ENCODE measurements around the gene ZNF691. TPM values are rescaled to one million over a fixed set of nuclear protein-coding genes. Genes with fewer than 3 reads are reported as not detected.
"Not testable (repeated sequence)": the region's sequence is repeated elsewhere in the genome, so short reads cannot be mapped to it uniquely, and the experiment has no call there.

Gene ZNF691
- total RNA-seq, 1 donor from 2014 or later = 10.6 TPM

- DNase-seq (ENCODE audit: low spot score) = no peak
These were observed 13.7 kb upstream of the ZNF691 start for GRCh38 chr1:42832641-42833240.

DNA sequence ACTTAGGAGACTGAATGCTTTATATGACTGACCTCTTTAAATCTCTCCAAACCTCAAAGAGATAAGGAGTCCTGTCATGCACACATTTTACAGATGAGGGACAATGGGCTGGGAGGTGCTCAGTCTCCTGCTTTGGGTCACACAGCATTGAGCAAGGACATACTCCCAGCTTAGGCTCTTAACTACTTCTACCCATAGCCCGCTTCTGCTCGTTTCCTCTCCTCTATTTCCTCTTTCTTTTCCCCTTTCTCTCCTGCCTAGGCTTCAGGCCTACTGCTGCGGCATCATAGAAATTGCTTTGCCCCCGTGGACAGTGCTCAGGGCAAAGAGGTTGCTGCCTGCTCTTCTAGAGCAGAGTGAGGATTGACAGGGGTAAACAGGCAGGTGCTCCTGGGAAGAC lies 12.4 kb upstream of the ZNF691 start:
- DNase-seq (ENCODE audit: low spot score) = no peak

GRCh38 chr1:42834803-42835202 lies 11.6 kb upstream of the ZNF691 start:
- DNase-seq (ENCODE audit: low spot score) = no peak

DNA sequence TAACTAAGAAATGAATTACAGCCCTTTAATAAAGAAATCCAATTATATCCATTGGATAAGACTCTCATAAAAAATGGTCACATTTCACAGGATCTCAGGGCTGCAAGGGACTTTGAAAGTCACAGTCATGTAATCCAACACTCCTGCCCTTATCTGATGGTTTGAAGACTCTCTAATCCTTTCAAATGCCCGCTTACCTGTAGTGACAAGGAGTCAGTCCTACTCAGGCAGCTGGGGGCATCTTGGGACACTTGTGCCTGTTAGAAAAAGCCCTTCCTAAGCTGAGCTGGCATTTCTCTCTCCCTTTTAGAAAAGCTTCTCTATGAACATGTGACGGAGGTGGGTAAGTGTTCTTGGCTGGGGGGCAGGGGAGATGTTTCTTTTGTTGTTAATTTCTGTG lies 11.0 kb upstream of the ZNF691 start:
- no peak for DNase-seq (ENCODE audit: low spot score)

GRCh38 chr1:42837709-42838108 lies 8.7 kb upstream of the ZNF691 start:
- no peak for DNase-seq (ENCODE audit: low spot score)

DNA sequence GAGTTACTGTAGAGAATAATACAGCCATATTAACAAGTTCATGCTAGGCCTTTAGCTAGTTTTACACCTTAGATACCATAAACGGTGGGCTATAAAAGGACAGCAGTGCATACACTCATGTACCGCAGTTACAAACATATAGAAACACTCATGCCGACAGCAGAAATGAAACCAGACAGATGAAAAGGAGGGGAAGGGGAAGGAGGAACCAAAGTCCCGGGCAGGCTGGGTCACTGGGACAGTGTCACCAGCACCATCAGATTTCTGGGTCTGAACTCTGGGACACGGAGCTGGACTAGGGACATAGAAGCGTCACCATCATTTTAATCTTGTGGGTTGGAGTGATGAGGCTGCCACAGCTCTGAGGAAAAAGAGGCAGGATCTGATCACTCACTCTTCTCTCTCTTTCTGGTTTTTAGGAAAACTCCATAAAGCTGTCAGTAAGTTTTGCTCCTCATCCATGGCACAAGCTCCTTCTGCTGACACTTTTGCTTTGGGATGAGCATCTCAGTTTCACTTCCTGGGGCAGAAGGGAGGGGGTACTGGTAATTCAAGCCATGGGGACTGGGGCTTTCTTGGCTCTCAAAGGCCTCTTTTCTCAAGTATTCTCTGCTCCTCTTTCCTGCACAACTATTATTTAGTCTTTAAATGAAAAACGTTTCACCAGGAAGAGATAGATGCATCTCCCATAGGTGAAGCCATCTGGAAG lies 7.8 kb upstream of the ZNF691 start:
- no peak for DNase-seq (ENCODE audit: low spot score)

- no peak for DNase-seq (ENCODE audit: low spot score)
These were observed 5.4 kb upstream of the ZNF691 start for GRCh38 chr1:42841010-42841409.

GRCh38 chr1:42841440-42842147 lies 4.8 kb upstream of the ZNF691 start:
- no peak for DNase-seq (ENCODE audit: low spot score)

DNA sequence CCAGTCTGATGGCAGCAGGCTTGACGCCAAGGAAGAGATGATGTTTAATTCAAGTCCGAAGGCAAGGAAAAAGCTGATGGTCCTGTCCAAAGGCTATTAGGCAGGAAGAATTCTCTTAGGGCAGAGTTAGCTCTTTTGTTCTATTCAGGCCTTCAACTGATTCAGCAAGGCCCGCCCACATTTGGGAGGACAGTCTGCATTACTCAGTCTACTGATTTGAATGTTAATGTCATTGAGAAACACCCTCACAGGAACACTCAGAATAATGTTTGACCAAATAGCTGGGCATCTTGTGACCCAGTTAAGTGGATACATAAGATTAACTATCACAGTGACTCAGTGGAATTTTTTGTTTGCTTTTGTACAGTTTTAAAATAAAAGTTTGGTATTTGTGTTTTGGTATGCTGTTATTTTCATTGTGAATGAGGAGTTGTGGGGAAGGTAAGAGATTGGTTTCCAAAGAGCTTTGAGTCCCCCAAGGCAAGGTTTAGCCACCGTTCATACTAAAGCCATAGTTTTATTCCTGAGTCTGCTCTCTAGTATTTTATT lies 1.7 kb upstream of the ZNF691 start:
- DNase-seq (ENCODE audit: low spot score) = no peak

DNA sequence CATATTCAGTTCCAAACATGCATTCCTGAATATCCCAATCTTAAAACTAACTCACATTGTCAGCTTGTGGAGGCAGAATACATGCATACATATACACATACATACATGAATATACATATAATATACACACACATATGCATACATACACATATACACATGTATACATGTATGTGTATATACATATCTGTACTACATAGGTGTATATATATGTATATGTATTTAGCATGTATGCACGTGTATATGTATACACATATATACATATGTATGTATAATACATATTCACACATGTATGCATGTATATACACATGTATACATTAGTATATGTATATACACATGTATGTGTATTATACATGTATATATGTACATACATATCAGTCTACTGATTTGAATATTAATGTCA lies 1.2 kb upstream of the ZNF691 start:
- DNase-seq (ENCODE audit: low spot score) = no peak

GRCh38 chr1:42845866-42846256 lies 552 bp upstream of the ZNF691 start:
- DNase-seq (ENCODE audit: low spot score) = no peak

GRCh38 chr1:42847111-42847595 lies 740 bp downstream of the ZNF691 start:
- no peak for DNase-seq (ENCODE audit: low spot score)

DNA sequence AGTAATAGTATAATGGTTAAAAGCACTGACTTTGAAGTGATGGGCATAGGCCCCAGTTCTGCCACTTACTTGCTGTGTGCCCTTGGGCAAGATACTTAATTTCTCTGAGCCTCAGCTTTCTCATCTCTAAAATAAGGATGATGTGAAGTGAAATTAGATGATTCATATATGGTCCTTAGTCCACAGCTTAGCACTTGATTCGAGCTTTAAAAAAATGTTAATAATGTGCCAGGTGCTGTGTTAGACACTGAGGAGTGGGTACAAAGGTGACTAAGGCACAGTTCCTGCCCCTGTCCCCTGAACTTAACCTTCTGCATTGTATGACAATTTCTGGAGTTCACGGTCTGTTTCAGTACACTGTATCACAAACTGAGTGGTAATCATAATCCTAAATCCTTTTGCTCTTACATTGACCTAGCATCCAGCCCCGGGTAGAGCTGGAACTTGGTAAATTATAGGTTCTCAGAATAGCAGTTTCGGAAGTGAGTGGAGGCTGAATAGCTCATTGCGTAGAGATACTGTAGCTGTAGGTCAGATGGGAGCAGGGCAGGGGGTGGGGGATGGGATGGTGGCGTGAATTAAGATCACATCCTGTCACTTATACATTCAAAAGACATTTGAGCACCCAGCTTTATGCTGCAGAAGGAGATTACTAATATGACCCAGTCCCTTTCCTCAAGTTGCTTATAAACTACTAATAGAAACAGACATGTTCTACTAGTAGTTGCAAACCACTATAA lies 1.5 kb downstream of the ZNF691 start:
- DNase-seq (ENCODE audit: low spot score) = no peak

DNA sequence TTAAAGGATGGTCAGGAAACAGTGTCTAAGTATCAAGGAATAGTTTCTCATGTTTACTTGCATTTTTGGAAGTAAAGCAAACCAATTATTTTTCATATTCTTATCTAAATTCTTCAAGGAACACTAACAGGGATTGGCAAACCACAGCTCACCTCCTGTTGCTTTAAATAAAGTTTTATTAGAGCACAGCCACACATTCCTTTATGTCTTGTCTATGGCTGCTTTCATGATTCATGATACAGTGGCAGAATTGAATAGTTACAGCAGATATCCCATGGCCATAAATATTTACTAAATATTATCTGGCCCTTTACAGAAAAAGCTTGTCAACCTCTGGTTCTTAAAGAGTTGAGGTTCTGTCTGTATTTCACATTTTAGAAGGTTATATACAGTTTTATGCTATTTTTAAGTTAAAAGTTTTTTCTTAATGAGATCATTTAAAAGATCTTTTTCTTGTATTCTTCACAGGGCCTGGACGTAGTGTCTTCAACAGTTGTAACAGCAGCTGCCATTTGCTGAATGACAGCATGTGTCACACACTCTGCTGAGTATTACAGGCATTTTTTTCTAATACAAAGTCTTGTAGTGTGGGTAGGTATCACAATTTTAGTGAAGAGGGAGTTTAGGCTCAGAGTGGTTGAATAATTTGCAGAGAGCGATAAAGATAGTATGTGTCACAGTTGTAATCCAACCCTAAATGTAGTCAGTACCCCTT lies 2.6 kb downstream of the ZNF691 start:
- no peak for DNase-seq (ENCODE audit: low spot score)

GRCh38 chr1:42849944-42850343 lies 3.5 kb downstream of the ZNF691 start:
- DNase-seq (ENCODE audit: low spot score) = no peak

DNA sequence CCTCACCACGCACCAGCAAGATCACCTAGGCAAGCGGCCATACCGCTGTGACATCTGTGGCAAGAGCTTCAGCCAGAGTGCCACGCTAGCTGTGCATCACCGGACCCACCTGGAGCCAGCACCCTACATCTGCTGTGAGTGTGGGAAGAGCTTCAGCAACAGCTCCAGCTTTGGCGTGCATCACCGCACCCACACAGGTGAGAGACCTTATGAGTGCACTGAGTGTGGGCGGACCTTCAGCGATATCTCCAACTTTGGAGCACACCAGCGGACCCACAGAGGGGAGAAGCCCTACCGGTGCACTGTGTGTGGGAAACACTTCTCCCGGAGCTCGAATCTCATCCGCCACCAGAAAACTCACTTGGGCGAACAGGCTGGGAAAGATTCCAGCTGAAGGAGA lies 5.0 kb downstream of the ZNF691 start:
- DNase-seq (ENCODE audit: low spot score) = no peak

GRCh38 chr1:42851960-42852607 lies 5.7 kb downstream of the ZNF691 start:
- DNase-seq (ENCODE audit: low spot score) = no peak

GRCh38 chr1:42852608-42852980 lies 6.2 kb downstream of the ZNF691 start:
- DNase-seq (ENCODE audit: low spot score) = no peak

DNA sequence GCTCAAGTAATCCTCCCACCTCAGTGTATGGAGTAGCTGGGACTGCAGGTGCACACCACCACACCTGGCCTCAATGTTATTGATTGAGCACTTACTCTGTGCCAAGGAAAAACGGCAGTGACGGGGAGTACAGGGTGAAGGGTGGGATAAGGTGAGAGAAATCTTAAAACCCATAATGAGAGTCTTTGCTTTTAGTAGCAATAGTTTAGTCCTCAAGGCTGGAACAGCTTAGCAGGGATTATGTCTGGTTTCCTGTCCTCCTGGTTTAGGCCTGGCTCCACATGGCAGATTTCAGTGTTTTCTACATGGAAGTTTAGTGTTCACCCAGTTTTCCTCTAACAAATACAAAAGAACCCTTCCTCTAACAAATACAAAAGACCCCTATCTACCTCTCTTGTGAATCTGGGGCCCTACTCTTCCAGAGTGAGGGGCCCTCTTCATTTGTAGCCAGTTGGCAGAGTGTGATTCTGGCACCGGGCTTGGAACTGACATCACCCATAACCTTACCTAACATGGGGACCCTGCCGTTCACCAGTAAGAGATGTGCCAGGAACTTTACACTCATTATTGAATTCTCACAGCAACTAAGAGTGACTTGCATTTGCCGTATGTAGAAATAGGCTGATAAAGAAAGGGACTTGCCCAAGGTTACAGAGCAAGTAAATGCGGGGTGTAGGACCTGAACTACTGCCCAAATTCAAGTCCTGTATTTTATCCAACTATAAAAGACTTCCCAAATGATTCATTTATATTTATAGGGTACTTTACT lies 6.9 kb downstream of the ZNF691 start:
- no peak for DNase-seq (ENCODE audit: low spot score)

GRCh38 chr1:42856554-42856953 lies 10.1 kb downstream of the ZNF691 start:
- not testable (repeated sequence) for DNase-seq (ENCODE audit: low spot score)
